GM19023 (cell line): Measurements from ENCODE around the gene ZNF511.
"Not testable (repeated sequence)": the region's sequence is repeated elsewhere in the genome, so short reads cannot be mapped to it uniquely, and the experiment has no call there.

Experiments
- ATAC-seq: cut with Tn5 transposase; IDR thresholded peaks from one replicate; pipeline ENCODE4 v1.9.1; 2021; ENCODE audit warnings: mild to moderate bottlenecking, moderate library complexity; ENCODE audit not compliant: unreplicated experiment

ZNF511 gene

GRCh38 chr10:133313192-133313591 lies 4.5 kb downstream of the ZNF511 start:
- no peak for ATAC-seq

DNA sequence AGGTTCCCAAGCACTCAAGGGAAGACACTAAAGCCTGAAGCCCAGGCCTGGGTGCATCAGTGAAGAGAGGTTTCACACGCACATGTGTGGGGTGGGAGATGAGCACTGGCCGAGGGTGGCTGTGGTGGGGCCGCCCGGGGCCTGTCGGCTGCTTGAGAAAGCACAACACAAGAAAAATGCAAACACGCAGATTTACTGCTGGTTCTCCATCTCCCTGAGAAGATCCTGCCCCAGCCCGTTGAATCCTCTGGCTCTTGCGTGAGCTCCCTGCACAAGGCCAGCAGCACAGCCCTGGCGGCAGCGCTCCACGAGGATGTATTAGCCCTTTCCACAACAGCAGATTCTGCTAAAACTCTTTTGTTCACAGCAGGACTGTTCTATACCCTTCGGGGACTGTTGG lies 6.2 kb downstream of the ZNF511 start:
- no peak for ATAC-seq

- ATAC-seq, result no peak
Measured at GRCh38 chr10:133315847-133316246, 7.1 kb downstream of the ZNF511 start.

GRCh38 chr10:133316266-133316665 lies 7.6 kb downstream of the ZNF511 start:
- ATAC-seq, result no peak

DNA sequence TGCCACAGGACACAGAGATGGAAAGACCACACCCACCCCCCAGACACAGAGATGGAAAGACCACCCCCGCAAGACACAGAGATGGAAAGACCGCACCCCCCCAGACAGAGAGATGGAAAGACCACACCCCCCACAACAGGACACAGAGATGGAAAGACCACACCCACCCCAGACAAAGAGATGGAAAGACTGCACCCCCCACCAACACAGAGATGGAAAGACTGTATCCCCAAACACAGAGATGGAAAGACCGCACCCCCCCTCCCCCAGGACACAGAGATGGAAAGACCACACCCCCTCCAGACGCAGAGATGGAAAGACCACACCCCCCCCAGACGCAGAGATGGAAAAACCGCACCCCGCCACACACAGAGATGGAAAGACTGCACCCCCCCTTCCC lies 8.0 kb downstream of the ZNF511 start:
- no peak for ATAC-seq

DNA sequence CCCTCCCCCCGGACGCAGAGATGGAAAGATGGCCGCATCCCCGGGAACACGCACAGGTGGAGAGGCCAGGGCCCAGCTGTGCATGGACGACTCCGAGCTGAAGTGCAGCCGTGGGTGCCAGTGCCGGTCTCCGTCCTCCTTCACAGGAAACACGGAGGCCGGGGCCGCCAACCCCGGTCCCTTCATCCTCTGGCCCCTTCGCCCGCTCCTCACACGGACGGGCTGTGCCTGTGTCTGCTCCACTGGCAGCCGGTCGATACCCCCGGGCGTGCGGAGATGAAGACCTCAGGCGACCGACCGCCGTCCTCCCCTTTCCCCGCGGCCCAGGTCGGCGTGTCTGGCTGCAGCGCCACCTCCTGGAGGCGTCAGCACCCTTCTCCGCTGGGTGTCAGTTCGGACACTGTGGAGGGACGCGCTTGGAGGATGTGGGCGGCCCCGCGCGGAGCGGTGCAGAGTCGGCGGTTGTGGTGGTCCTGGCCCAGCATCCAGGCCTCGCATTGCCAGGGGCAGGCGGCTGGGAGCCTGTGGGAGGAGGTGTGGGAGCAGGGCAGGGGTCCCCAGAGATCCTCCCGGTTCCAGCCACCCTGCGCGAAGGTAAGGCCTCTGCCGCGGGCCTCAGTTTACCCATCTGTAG lies 9.9 kb downstream of the ZNF511 start:
- ATAC-seq, result peak; percentile 67

- not testable (repeated sequence) for ATAC-seq
Measured at GRCh38 chr10:133320852-133321422, 12.2 kb downstream of the ZNF511 start.

GRCh38 chr10:133322064-133322709 lies 13.5 kb downstream of the ZNF511 start:
- ATAC-seq, result not testable (repeated sequence)

- ATAC-seq, result no peak
Measured at GRCh38 chr10:133324198-133324792, 15.6 kb downstream of the ZNF511 start.

DNA sequence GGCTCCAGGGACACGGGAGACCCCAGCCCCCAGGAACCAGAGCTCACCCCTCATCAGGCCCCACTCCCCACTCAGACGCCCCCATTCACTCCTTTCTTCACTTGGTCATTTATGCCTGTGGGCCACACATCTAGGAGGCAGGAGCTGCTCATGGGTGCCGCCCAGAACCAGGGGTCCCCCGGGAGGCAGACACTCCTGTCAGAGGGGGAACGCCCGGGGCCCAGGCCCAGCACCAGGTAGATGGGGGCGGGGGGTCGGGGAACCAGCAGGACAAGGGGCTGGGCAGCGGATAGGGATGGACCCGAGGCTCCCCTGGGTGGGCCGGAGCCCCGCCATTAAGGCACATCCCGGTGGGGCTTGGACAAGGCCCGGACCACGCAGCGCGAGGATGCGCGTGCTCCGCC lies 16.1 kb downstream of the ZNF511 start:
- ATAC-seq, result no peak

GRCh38 chr10:133325440-133326222 lies 16.9 kb downstream of the ZNF511 start:
- ATAC-seq, result no peak

DNA sequence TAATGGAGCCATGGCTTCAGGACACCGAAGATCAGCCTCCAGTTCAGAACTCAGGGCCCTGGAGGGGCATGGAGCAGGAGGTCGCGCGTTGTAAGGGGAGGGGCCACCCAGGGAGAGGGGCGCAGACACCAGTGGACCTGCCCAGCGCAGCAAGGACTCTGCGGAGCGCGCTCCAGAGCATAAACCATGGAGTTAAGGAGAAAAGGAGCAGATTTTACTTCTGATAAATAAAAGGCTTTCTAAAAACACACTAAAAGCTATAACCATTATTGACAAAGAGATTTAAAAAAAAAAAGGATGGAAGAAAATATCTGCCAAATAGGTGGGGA lies 17.5 kb downstream of the ZNF511 start:
- ATAC-seq, result no peak

DNA sequence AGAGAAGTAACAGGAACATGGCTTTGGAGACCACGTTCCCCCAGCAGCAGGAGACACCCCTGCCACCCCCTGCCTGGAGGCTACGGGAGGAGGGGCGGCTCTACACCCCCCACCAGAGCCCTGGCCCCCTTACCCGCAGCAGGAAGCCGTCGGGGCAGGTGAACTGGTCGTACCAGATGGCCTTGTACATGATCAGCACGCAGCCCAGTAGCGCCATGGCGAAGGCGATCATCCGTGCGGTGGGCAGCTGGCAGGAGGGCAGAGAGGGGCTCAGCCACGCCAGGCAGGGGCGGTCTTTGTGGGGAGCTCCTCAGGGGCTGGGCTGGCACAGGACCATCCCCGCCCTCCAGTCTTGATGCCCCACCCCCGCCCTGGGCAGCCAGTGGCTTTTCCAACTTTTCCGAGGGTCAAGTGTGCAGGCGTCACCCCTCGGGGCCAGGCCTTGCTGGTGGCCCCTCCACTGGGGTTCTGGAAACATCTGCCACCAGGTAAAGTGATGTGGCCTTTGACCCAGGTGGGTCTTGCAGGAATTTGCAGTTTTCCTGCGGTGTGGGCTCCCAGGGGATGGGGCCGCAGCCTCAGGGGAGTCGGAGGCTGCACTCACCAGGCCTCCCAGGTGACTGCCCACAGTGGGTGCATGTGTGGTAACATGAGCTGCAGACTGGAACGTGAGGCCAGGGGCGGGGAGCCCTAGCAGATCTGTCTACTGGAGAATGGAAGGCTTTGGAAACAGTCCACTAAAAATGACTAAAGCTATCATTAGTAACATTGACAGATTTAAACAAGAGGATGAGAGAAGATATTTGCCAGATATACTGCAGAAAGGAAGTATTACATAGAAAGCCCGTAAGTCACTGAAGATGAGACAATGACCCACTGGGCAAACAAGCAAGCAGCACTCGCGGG lies 18.3 kb downstream of the ZNF511 start:
- no peak for ATAC-seq

GRCh38 chr10:133327651-133328357 lies 19.1 kb downstream of the ZNF511 start:
- no peak for ATAC-seq

- no peak for ATAC-seq
Measured at GRCh38 chr10:133328358-133329343, 19.9 kb downstream of the ZNF511 start.

- peak; percentile 79 for ATAC-seq
Measured at GRCh38 chr10:133329491-133330202, 20.9 kb downstream of the ZNF511 start.

DNA sequence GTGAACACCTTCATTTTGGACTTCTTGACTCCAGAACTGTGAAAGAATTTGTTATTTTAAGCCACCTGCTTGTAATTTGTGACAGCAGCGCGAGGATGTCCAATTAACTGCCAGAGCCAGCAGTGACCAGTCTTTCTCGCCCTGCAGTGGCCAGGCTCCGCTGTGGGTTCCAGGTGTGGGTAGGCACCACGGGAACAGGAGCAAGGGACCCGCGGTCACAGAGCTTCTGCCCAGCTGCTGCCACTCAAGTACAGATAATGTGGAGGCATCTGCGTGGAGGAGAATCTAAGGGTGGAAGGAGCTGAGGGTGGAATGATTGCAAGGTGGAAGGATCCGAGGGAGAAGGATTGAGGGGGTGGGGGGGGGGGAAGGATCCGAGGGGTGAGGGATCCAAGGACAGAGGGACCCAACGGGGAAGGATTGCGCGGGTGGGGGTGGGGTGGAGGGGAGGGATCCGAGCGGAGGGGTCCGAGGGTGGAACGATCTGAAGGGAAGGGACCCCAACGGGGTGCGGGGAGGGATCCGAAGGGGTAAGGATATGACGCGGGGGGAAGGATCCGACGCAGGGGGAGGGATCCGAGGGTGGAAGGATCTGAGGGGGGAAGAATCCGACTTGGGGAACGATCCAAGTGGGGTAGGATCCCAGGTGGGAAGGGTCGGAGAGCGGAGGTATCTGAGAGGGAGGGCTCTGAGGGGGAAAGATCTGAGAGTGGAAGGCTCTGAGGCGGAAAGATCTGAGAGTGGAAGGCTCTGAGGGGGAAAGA lies 24.4 kb downstream of the ZNF511 start:
- no peak for ATAC-seq
